H1 (cell line): Measurements from ENCODE around the gene RERE. TPM values are rescaled to one million over a fixed set of nuclear protein-coding genes. Genes with fewer than 3 reads are reported as not detected.

Experiments used
- CTCF ChIA-PET: fragments of 300-600 bp; sonication (Branson Sonifier 250); formaldehyde crosslinking; loops from one replicate; lab custom pipeline; 2021; ENCODE audit not compliant: partially characterized antibody; lab: Charles Lee
- POLR2A ChIA-PET: fragments of 300-600 bp; sonication (Branson Sonifier 250); formaldehyde crosslinking; loops from one replicate; lab custom pipeline; 2021; ENCODE audit warnings: inconsistent platforms; ENCODE audit not compliant: partially characterized antibody; lab: Charles Lee
- DNase-seq, 2 experiments: peaks; one replicate each; pipeline versions ENCODE4 v3.0.0 to v3.0.0-alpha.2; 2010 to 2022; ENCODE audit warnings: low spot score in 2 of 2, low read depth in 1 of 2, mixed read lengths in 1 of 2
- FAIRE-seq: peaks from 2 replicates; lab custom pipeline; 2011; peaks lifted over from hg19 to GRCh38; lab: Jason Lieb, UNC
- H2AFZ ChIP-seq: 2 replicates; pipeline ENCODE4 v1.8.1; 2012; ENCODE audit warnings: low read length, inconsistent platforms
- H2AK5ac ChIP-seq: 2 replicates; pipeline ENCODE4 v1.6.1; 2013; ENCODE audit warnings: low read depth, low read length
- H2BK120ac ChIP-seq: replicated peaks from 2 replicates; pipeline ENCODE3; 2013; ENCODE audit warnings: low read depth, low read length, inconsistent platforms
- H2BK12ac ChIP-seq: 2 replicates; pipeline ENCODE4 v1.6.1; 2013; ENCODE audit warnings: low read depth, low read length
- H2BK15ac ChIP-seq: 2 replicates; pipeline ENCODE4 v1.6.1; 2013; ENCODE audit warnings: low read length
- H2BK20ac ChIP-seq: 2 replicates; pipeline ENCODE4 v1.6.1; 2013; ENCODE audit warnings: low read length
- H2BK5ac ChIP-seq: 2 replicates; pipeline ENCODE4 v1.6.1; 2013; ENCODE audit warnings: low read depth, low read length
- H3K14ac ChIP-seq: 2 replicates; pipeline ENCODE4 v1.6.1; 2013; ENCODE audit warnings: inconsistent platforms; ENCODE audit not compliant: insufficient read length
- H3K18ac ChIP-seq: 2 replicates; pipeline ENCODE4 v1.6.1; 2013; ENCODE audit warnings: low read length; ENCODE audit errors: extremely low read depth
- H3K23ac ChIP-seq: 2 replicates; pipeline ENCODE4 v1.6.1; 2013; ENCODE audit warnings: inconsistent platforms; ENCODE audit not compliant: insufficient read length
- H3K23me2 ChIP-seq: 2 replicates; pipeline ENCODE4 v1.6.1; 2013; ENCODE audit warnings: low read depth, low read length
- H3K27ac ChIP-seq: 2 replicates; pipeline ENCODE4 v1.6.1; 2011; ENCODE audit warnings: low read depth, low read length, inconsistent platforms
- H3K27me3 ChIP-seq, 4 experiments: replicated peaks in 1 of 4; 1 replicate in 1 of 4; 2 replicates in 3 of 4; pipeline versions ENCODE4 v1.6.1 to v1.8.1; 2011 to 2013; ENCODE audit warnings: low read length in 3 of 4, mild to moderate bottlenecking in 3 of 4, inconsistent platforms in 2 of 4, mixed read lengths in 2 of 4, moderate library complexity in 1 of 4; ENCODE audit not compliant: control insufficient read depth in 3 of 4, insufficient read depth in 3 of 4; ENCODE audit errors: extremely low read depth in 1 of 4
- H3K36me3 ChIP-seq, 4 experiments: 2 replicates each; pipeline versions ENCODE4 v1.6.1 to v1.8.1; 2011 to 2013; ENCODE audit warnings: mild to moderate bottlenecking in 4 of 4, low read length in 3 of 4, moderate library complexity in 2 of 4, control low read depth in 1 of 4, inconsistent platforms in 1 of 4; ENCODE audit not compliant: insufficient read depth in 4 of 4, control insufficient read depth in 2 of 4
- H3K4ac ChIP-seq: replicated peaks from 2 replicates; pipeline ENCODE3; 2013; ENCODE audit warnings: low read length, low read depth, mixed read lengths, inconsistent platforms; ENCODE audit not compliant: insufficient read length
- H3K4me1 ChIP-seq, 4 experiments: replicated peaks in 1 of 4; 1 replicate in 1 of 4; 2 replicates in 3 of 4; pipeline versions ENCODE4 v1.6.1 to v1.8.1; 2011 to 2013; ENCODE audit warnings: low read length in 3 of 4, inconsistent platforms in 2 of 4, mixed read lengths in 1 of 4; ENCODE audit not compliant: insufficient read depth in 4 of 4, control insufficient read depth in 3 of 4
- H3K4me2 ChIP-seq, 2 experiments: 2 replicates each; pipeline versions ENCODE4 v1.6.1 to v1.8.1; 2011 to 2013; ENCODE audit warnings: low read depth in 2 of 2, low read length in 2 of 2, control low read depth in 1 of 2, inconsistent platforms in 1 of 2, mild to moderate bottlenecking in 1 of 2; ENCODE audit not compliant: insufficient read depth in 1 of 2
- H3K4me3 ChIP-seq, 4 experiments: fragments of 200-600, 300-600 bp in 1 of 4; sonication (generic), shearing (Covaris generic), sonication (Bioruptor Twin) in 1 of 4; 2 replicates each; pipeline versions ENCODE4 v1.5.1 to v1.8.1; 2011 to 2016; ENCODE audit warnings: low read length in 4 of 4, low read depth in 3 of 4, control low read depth in 2 of 4, inconsistent platforms in 2 of 4, mild to moderate bottlenecking in 2 of 4, mixed read lengths in 1 of 4, moderate library complexity in 1 of 4; ENCODE audit not compliant: insufficient read depth in 2 of 4; ENCODE audit errors: extremely low read depth in 1 of 4
- H3K56ac ChIP-seq: replicated peaks from 2 replicates; pipeline ENCODE3; 2013; ENCODE audit warnings: low read depth, mild to moderate bottlenecking, mixed read lengths, low read length, inconsistent platforms; ENCODE audit not compliant: insufficient read length
- H3K79me1 ChIP-seq: 2 replicates; pipeline ENCODE4 v1.6.1; 2013; ENCODE audit warnings: low read depth, low read length, control low read depth
- H3K79me2 ChIP-seq, 2 experiments: 2 replicates each; pipeline versions ENCODE4 v1.6.1 to v1.8.1; 2012 to 2013; ENCODE audit warnings: low read length in 2 of 2, mild to moderate bottlenecking in 2 of 2, inconsistent platforms in 1 of 2; ENCODE audit not compliant: insufficient read depth in 2 of 2, control insufficient read depth in 1 of 2
- H3K9ac ChIP-seq, 4 experiments: replicated peaks in 1 of 4; 1 replicate in 1 of 4; 2 replicates in 3 of 4; pipeline versions ENCODE4 v1.6.1 to v1.8.1; 2011 to 2013; ENCODE audit warnings: low read depth in 3 of 4, low read length in 3 of 4, control low read depth in 2 of 4, mild to moderate bottlenecking in 2 of 4, moderate library complexity in 2 of 4, inconsistent platforms in 1 of 4; ENCODE audit errors: extremely low read depth in 1 of 4
- H3K9me3 ChIP-seq, 2 experiments: 2 replicates each; pipeline versions ENCODE4 v1.6.1 to v1.8.1; 2012 to 2013; ENCODE audit warnings: mild to moderate bottlenecking in 2 of 2, moderate library complexity in 2 of 2, control low read depth in 1 of 2, inconsistent platforms in 1 of 2, low read depth in 1 of 2, low read length in 1 of 2, mixed read lengths in 1 of 2; ENCODE audit not compliant: insufficient read depth in 2 of 2
- H4K20me1 ChIP-seq, 2 experiments: replicated peaks in 1 of 2; 2 replicates each; pipeline versions ENCODE3 to v1.8.1; 2011 to 2013; ENCODE audit warnings: inconsistent platforms in 2 of 2, low read length in 2 of 2, mild to moderate bottlenecking in 1 of 2; ENCODE audit not compliant: insufficient read depth in 2 of 2, control insufficient read depth in 1 of 2
- H4K5ac ChIP-seq: 2 replicates; pipeline ENCODE4 v1.6.1; 2013; ENCODE audit warnings: low read length, low read depth, mixed read lengths, inconsistent platforms; ENCODE audit not compliant: insufficient read length
- H4K8ac ChIP-seq: 2 replicates; pipeline ENCODE4 v1.8.0; 2013; ENCODE audit warnings: mild to moderate bottlenecking, moderate library complexity, low read length, inconsistent platforms; ENCODE audit not compliant: insufficient read depth; ENCODE audit errors: extremely low read depth
- H4K91ac ChIP-seq: replicated peaks from 2 replicates; pipeline ENCODE3; 2013; ENCODE audit warnings: low read length, mixed read lengths, inconsistent platforms; ENCODE audit not compliant: insufficient read length
- CBX5 ChIP-seq: fragments of 300-800, 300-1000 bp; sonication (generic); IDR thresholded peaks from 2 replicates; pipeline ENCODE4 v1.7.1; 2016; ENCODE audit warnings: antibody characterized with exemption, low read length, low read depth
- CREB1 ChIP-seq: IDR thresholded peaks from 2 replicates; pipeline ENCODE4 v1.6.1; 2012; ENCODE audit warnings: inconsistent platforms
- FOSL1 ChIP-seq: IDR thresholded peaks from 2 replicates; pipeline ENCODE4 v1.6.1; 2011; ENCODE audit warnings: mild to moderate bottlenecking, low read depth, low read length, moderate library complexity; ENCODE audit not compliant: insufficient read depth
- JUND ChIP-seq: IDR thresholded peaks from 2 replicates; pipeline ENCODE4 v1.6.1; 2011; ENCODE audit warnings: mild to moderate bottlenecking, improper control_type of control experiment, low read length
- KDM5A ChIP-seq: fragments of 200-600 bp; IDR thresholded peaks from 2 replicates; pipeline ENCODE4 v1.7.1; 2012; ENCODE audit warnings: mild to moderate bottlenecking, low read length, inconsistent platforms, mixed read lengths
- NRF1 ChIP-seq: IDR thresholded peaks from 2 replicates; pipeline ENCODE4 v1.6.1; 2011; ENCODE audit warnings: mild to moderate bottlenecking, low read depth, low read length, improper control_type of control experiment
- RXRA ChIP-seq: IDR thresholded peaks from 2 replicates; pipeline ENCODE4 v1.6.1; 2011; ENCODE audit warnings: low read depth, mild to moderate bottlenecking, low read length, moderate library complexity; ENCODE audit not compliant: insufficient read depth
- TBP ChIP-seq: IDR thresholded peaks from 2 replicates; pipeline ENCODE4 v1.6.1; 2011; ENCODE audit warnings: low read depth, low read length, improper control_type of control experiment
- YY1 ChIP-seq: IDR thresholded peaks from 2 replicates; pipeline ENCODE4 v1.6.1; 2011; ENCODE audit warnings: low read depth, mild to moderate bottlenecking, low read length
- WGBS, 2 experiments: shearing (Covaris generic) in 1 of 2; methylation state at CpG; one replicate each; pipeline versions ENCODE4 v1.1.6 to v1.1.7; 2013 to 2015; ENCODE audit warnings: low lambda C conversion rate in 2 of 2, mixed read lengths in 2 of 2, inconsistent platforms in 1 of 2, low coverage in 1 of 2, missing lambda C conversion rate in 1 of 2; ENCODE audit not compliant: insufficient replicate concordance in 2 of 2, insufficient coverage in 1 of 2, insufficient read length in 1 of 2; ENCODE audit errors: extremely low coverage in 1 of 2, missing lambda C conversion rate in 1 of 2; 5-methylcytosine and 5-hydroxymethylcytosine counted together
- polyA plus RNA-seq, 7 experiments: library from polyadenylated mRNA; depleted of rRNA in 3 of 7; stranded (reverse) in 5 of 7; unstranded in 2 of 7; fragments of >200 nt in 5 of 7; fragments of 200-250 nt in 2 of 7; gene quantifications; 1 replicate in 5 of 7; 2 replicates in 1 of 7; 4 replicates in 1 of 7; pipeline versions ENCODE4 v1.2.1 to v1.2.3, GENCODE V29; 2011 to 2013; ENCODE audit warnings: missing spikeins in 2 of 7, mixed read lengths in 2 of 7
- total RNA-seq: library from RNA; stranded (reverse); fragmentation: NEBNext Ultra II Directional; extraction: Animal tissue kit (Norgen Biotek cat#: 25700); gene quantifications from 2 replicates; pipeline ENCODE4 v1.2.1, GENCODE V29; 2021

The RERE gene
- total and polyA plus RNA-seq, 2 of the 8 experiments (the other 6 are each of a cell fraction or from before 2014, with no cell fraction given) = 15.3 to 142 TPM

DNA sequence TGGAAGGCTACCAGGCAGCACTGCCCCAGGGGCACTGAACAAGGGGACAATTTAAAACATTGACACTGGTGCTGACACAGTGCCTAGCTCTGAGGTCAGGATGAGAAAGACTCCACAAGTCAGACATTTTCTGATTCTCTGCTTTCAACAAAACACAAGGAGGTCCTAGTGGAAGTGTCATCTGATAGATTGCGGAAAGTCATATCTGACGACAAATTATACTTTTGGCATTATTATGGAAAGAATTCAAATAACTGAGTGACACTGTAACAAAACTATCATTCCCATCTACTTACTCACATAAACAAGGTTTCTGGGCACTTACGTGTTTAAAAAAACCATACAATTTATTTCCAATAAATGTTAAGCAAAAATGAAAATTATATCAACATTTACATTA lies 376.0 kb downstream of the RERE start:
- Histone ChIP-seq H3K27ac (no peak overlapping the region), H3K79me1 (no peaks in the 10 kb centered on the region), H3K9me3 (peaks cover 0 to 3% of the 10 kb centered on the region in 2 experiments; a peak in 1 of 4 replicates), H2BK5ac (peak overlapping the region; percentile 60; the same call in 1 of the 2 replicates), H3K4ac (no peak overlapping the region), H3K79me2 (peaks cover 0 to 25% of the 10 kb centered on the region in 2 experiments; a peak in 2 of 4 replicates), H3K4me2 (no peak overlapping the region), H3K14ac (no peak overlapping the region), H3K56ac (no peak overlapping the region), H4K8ac (no peak overlapping the region), H3K4me3 (no peak overlapping the region), H3K36me3 (no peaks in the 10 kb centered on the region), H4K20me1 (no peaks in the 10 kb centered on the region), H3K27me3 (no peaks in the 10 kb centered on the region), H2BK15ac (no peak overlapping the region), H2AFZ (no peak overlapping the region), H2AK5ac (no peak overlapping the region), H3K23ac (no peak overlapping the region), H3K23me2 (no peaks in the 10 kb centered on the region), H2BK20ac (no peak overlapping the region), H3K4me1 (peaks cover 6 to 32% (median 21%) of the 10 kb centered on the region in 4 experiments; a peak in 6 of 7 replicates), H4K91ac (no peak overlapping the region), H3K18ac (no peak overlapping the region), H2BK12ac (no peak overlapping the region), H3K9ac (no peak overlapping the region), H4K5ac (no peak overlapping the region), H2BK120ac (no peak overlapping the region)
- FAIRE-seq (no peak), DNase-seq (no peak)
- TF ChIP-seq FOSL1 = no peak
- no peak for TF ChIP-seq YY1
- TF ChIP-seq JUND = no peak
- TF ChIP-seq CBX5 = no peak
- TF ChIP-seq KDM5A = no peak
- no peak for TF ChIP-seq NRF1
- no peak for TF ChIP-seq RXRA
- no peak for TF ChIP-seq TBP
- no peak for TF ChIP-seq CREB1
- CTCF ChIA-PET = interaction anchor here (0.6 to 11.8 kb wide), 14 partner anchors 9 to 563 kb away, joined by 3 to 88 read pairs (median 4); no protein-coding TSS in a partner anchor
- POLR2A ChIA-PET = no interaction called here
- WGBS, 2 experiments = 88% methylated on average over 3 of the region's 3 CpGs; no CpG with 5 or more reads in 1 of the 2 experiments
